Dermis blood vessel endothelial cell (primary cell): ENCODE measurements around the gene CHD8. TPM values are rescaled to one million over a fixed set of nuclear protein-coding genes. Genes with fewer than 3 reads are reported as not detected.

Experiments used
- DNase-seq: peaks from one replicate; pipeline ENCODE4 v3.0.0; 2010
- total RNA-seq: library from RNA; depleted of rRNA; stranded (reverse); fragments of >200 nt; gene quantifications from 2 replicates; pipeline ENCODE4 v1.2.3, GENCODE V29; 2014

Gene CHD8
- total RNA-seq, 1 donor from 2014 or later = 51.9 TPM

DNA sequence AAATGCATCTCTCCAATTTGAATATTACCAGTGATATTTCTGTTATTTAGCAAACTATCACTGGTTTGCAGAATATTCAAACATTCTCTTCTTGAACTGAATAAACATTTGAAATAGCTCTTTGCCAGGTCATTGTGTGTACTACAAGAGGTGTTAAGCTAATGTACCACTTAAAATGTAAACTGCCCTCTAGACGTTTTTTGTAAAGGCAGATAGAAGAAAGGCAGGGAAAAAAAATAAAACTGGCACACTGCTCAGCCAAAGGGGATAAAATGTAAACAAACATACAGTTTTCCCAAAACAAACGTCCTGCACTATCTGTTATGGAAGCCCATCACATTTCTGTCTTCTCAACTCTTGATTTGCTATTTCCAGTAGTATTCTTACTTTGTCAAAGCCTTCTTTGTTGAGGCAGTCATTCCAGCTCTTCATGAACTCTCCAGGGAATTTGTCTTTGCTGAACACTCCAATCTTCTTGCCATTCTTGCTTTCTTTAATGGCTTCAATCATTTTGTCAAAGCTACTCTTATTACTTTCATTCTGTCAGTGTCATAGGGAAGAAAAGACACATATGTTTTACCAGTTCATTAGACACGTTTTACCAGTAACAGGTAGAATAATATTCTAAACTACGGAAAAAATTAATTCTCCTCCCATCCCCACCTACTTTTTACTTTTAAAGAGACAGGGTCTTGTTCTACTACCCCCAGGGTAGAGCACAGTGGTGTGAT is 85.8 kb downstream of the CHD8 start:
- DNase-seq = no peak

DNA sequence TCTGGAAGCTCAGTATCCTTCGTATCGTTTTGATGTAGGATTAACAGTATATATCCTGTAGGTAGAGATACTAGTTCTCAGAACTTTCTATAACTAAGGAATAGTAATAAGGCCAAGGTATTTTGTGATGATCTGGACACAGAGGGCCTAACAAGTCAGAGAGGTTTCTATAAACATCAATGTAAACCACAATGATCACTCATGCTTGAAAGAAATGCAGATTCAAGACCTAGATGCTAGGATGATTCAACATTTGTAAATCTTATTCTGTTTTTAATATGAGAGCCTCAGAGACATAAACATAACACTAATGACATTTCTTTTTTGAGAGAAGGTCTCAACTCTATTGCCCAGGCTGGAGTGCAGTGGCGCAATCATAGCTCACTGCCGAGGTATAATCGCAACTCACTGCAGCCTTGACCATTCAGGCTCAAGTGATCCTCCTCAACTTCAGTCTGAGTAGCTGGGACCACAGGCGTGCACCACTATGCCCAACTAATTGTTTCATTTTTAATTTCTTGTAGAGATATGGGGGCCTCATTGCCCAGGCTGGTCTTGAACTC is 88.3 kb downstream of the CHD8 start:
- no peak for DNase-seq

DNA sequence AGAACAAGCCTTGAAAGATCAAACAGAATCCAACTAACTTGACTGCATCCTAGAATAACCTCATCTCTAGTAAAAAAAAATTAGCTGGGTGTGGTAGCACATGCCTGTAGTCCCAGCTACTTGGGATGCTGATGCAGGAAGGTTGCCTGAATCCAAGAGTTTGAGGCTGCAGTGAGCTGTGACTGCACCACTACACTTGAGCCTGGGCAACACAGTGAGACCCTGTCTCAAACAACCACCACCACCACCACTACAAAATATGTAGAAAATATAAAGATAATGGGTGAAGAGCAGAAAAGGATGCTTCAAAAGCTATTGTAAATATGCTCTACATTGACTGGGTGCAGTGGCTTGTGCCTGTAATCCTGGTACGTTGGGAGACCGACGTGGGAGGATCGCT is 99.4 kb downstream of the CHD8 start:
- DNase-seq = no peak

DNA sequence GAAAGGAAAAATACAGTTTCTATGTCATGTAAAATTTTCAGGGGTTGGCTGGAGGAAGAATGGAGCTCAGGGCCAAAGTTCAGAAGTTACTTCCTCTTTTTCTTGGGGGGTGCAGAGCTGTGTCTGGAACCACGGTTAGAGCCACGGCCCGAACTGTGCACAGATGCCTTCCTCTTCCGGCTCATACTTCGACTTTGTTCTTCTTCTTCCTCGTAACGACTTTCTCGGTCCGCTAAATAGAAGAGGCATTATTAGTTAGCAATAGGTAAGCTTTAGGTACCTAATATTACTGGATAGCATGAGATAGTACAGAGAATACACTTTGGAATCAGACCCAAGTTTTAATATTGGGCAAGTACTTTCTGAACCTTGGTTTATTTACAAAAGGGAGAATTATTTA is 103.3 kb downstream of the CHD8 start:
- no peak for DNase-seq

DNA sequence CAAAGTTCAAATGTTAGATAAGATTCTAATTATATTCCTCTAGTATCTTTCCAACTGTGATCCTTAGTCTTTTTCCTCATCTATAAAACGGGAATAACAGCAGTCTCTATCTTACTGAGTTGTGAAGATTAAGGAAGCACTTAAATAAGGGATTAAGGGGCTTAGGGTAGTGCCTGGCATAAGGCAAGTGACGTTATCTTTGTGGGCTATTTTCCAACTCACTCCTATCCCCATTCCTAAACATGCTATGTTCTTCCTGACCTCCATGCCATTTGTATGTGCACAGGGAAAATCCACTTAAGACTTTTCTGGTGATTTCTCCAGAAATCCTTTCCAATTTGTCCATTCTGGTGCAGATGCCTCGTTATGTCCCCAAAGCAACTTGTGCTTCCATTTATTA is 105.4 kb downstream of the CHD8 start:
- DNase-seq = no peak

DNA sequence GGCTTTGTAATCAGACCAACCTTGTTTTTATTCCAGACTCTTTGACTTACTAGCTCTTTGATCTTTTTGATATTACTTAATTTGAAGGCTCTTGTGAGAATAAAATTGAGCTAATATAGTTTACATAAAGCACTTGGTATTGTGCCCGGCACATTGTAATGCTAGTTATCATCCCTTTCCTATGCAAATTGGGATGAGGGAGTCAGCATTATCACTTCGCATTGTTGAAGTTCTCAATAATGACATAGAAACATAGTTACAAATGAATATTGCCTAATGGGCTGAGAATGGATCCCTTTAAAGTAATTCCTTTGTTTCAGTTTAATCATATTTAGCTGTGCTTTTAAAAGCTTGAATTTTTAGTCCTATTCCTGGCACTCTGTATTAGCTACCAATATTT is 108.7 kb downstream of the CHD8 start:
- no peak for DNase-seq

DNA sequence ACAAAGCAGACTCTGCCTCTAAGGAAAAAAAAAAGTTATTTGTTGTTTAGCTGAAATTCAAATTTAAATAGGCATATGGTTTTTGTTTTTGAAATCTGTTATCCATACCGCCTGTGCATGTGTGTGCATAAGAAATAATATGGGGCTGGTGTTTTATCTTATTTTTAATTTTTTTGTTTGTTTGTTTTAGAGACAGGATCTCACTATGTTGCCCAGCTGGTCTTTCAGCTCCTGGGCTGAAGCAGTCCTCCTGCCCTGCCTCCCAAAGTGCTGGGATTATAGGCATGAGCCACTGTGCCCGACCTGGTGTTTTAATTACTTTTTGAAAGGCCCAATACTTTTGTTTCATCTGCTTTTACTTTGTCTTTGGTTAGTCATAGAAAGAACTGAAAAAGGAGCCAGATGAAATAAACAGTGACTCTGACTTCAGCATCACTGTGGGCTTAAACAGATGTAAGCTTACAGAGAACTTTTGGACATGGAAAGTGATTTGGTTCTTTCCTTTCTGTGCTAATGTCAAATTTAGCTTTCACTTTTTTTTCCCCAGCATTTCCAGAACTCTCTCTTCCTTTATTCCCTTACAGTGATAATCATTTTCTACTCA is 109.3 kb downstream of the CHD8 start:
- DNase-seq = no peak

DNA sequence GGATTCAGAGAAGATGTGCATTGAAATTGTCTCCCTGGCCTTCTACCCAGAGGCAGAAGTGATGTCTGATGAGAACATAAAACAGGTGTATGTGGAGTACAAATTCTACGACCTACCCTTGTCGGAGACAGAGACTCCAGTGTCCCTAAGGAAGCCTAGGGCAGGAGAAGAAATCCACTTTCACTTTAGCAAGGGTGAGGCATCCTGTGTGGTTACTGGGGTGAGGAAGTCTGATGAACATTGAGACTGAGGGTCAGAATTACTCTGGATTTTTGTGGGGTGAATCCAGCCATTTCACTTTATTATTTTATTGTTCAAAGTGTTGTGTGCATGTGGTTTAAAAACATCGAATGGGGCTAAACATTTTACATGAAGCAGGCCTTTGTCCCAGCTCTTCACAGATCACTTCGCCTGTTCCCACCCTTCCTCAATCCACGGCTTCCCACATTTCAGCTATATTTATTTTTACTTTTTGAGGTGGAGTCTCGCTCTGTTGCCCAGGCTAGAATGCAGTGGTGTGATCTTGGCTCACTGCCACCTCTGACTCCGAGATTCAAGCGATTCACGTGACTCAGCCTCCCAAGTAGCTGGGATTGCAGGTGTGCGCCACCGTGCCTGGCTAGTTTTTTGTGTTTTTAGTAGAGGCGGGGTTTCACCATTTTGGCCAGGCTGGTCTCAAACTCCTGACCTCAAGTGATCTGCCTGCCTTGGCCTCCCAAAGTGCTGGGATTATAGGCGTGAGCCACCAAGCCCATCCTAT is 112.7 kb downstream of the CHD8 start:
- no peak for DNase-seq

Other genes starting within 250 kb of the CHD8 start
- 601 and 625 TPM in 2 replicates for gene HNRNPC, start 186.7 kb downstream of the CHD8 start, total RNA-seq
- 0.33 TPM in 1 of 2 replicates, not detected in the other for gene RPGRIP1, start 176.0 kb downstream of the CHD8 start, total RNA-seq
- gene SUPT16H, start 72.1 kb downstream of the CHD8 start, total RNA-seq = 74.9 and 112 TPM in 2 replicates
- 34.5 and 40.5 TPM in 2 replicates for gene RAB2B, start 20.8 kb upstream of the CHD8 start, total RNA-seq
- gene TOX4, start 21.1 kb upstream of the CHD8 start, total RNA-seq = 26.7 and 66.9 TPM in 2 replicates
- gene METTL3, start 55.2 kb upstream of the CHD8 start, total RNA-seq = 63.9 and 112 TPM in 2 replicates
- 0.85 and 2.3 TPM in 2 replicates for gene SALL2, start 70.2 kb upstream of the CHD8 start, total RNA-seq
- gene OR10G3, start 124.0 kb upstream of the CHD8 start, total RNA-seq = not detected in 2 replicates
- gene OR10G2, start 178.8 kb upstream of the CHD8 start, total RNA-seq = not detected in 2 replicates
- gene OR4E2, start 197.7 kb upstream of the CHD8 start, total RNA-seq = not detected in 2 replicates
- not detected in 2 replicates for gene OR4E1, start 217.7 kb upstream of the CHD8 start, total RNA-seq